GM12892 (cell line): Measurements from ENCODE around the gene IL37.

Source experiments
- POLR2A ChIP-seq: IDR thresholded peaks from 2 replicates; pipeline ENCODE4 v1.6.1; 2011; ENCODE audit warnings: low read depth, low read length, control low read depth
- POLR2AphosphoS5 ChIP-seq: IDR thresholded peaks from 2 replicates; pipeline ENCODE4 v1.6.1; 2011; ENCODE audit warnings: low read depth, low read length, control low read depth
- TAF1 ChIP-seq: IDR thresholded peaks from 2 replicates; pipeline ENCODE4 v1.6.1; 2011; ENCODE audit warnings: low read depth, mild to moderate bottlenecking, control low read depth, low read length, borderline replicate concordance

GRCh38 chr2:112886291-112886690 lies 24.7 kb upstream of the IL37 start:
- TF ChIP-seq POLR2AphosphoS5 = no peak
- no peak for TF ChIP-seq POLR2A
- TF ChIP-seq TAF1 = no peak
